Measurements from ENCODE around the gene JAZF1. TPM values are rescaled to one million over a fixed set of nuclear protein-coding genes. Genes with fewer than 3 reads are reported as not detected.

JAZF1 gene
- total RNA-seq, 1 experiment from 2014 or later: 1.5 TPM

DNA sequence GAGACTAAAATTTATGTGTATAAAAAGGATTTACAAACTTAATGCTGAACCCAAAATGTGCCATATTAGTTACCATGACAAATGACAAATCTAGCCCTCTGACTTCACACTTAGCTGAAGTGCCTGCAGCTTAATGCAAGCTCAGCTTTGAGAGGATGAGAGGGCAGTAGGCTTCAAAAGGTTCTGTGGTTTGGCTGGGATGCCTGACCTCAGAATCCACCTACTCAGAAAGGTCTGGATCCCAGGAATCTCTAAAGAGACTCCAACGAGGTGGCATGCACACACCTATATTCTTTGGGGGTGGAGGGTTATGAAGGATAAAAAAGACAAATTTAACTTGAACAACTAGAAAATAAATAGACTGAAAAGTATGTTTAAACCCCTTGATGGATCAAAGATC lies 227.2 kb downstream of the JAZF1 start:
- H3K36me3 ChIP-seq (ENCODE audit: insufficient read depth, low read length, poor library complexity, severe bottlenecking): no peaks in the 10 kb centered on the region
- ChIA-PET CTCF (no interaction called here), POLR2A (ENCODE audit: low non-redundant PET) (no interaction called here)
- no peak for DNase-seq (ENCODE audit: low spot score)
- TF ChIP-seq, protein P1, sequence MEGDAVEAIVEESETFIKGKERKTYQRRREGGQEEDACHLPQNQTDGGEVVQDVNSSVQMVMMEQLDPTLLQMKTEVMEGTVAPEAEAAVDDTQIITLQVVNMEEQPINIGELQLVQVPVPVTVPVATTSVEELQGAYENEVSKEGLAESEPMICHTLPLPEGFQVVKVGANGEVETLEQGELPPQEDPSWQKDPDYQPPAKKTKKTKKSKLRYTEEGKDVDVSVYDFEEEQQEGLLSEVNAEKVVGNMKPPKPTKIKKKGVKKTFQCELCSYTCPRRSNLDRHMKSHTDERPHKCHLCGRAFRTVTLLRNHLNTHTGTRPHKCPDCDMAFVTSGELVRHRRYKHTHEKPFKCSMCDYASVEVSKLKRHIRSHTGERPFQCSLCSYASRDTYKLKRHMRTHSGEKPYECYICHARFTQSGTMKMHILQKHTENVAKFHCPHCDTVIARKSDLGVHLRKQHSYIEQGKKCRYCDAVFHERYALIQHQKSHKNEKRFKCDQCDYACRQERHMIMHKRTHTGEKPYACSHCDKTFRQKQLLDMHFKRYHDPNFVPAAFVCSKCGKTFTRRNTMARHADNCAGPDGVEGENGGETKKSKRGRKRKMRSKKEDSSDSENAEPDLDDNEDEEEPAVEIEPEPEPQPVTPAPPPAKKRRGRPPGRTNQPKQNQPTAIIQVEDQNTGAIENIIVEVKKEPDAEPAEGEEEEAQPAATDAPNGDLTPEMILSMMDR (conservative IDR thresholded peaks at IDR 0.05; ENCODE audit: low read depth, low read length): no peak
- no peak for TF ChIP-seq EZH2 (IDR thresholded peaks at IDR 0.05; ENCODE audit: borderline replicate concordance, low read depth, low read length, poor library complexity, severe bottlenecking)
- intact Hi-C loops (cut with micrococcal nuclease; ENCODE audit: unreplicated experiment): no loop called here
- peaks cover 97% of the 10 kb centered on the region for H3K27me3 ChIP-seq (replicated peaks; ENCODE audit: insufficient read depth, low read depth, low read length, poor library complexity)
- H3K4me3 ChIP-seq (ENCODE audit: low read depth, low read length, poor library complexity, severe bottlenecking): no peak overlapping the region
- no TSS peak for BruUV-seq (replicated peaks)
- H3K9me3 ChIP-seq (ENCODE audit: low read depth, low read length, poor library complexity, severe bottlenecking): no peaks in the 10 kb centered on the region
- H3K4me1 ChIP-seq (ENCODE audit: insufficient read depth, low read length, poor library complexity, severe bottlenecking): no peaks in the 10 kb centered on the region
- no peak overlapping the region for H3K27ac ChIP-seq (ENCODE audit: low read depth, low read length, poor library complexity, severe bottlenecking)

- Histone ChIP-seq H3K4me1 (ENCODE audit: insufficient read depth, low read length, poor library complexity, severe bottlenecking) (no peaks in the 10 kb centered on the region), H3K36me3 (ENCODE audit: insufficient read depth, low read length, poor library complexity, severe bottlenecking) (no peaks in the 10 kb centered on the region), H3K4me3 (ENCODE audit: low read depth, low read length, poor library complexity, severe bottlenecking) (no peak overlapping the region), H3K27ac (ENCODE audit: low read depth, low read length, poor library complexity, severe bottlenecking) (no peak overlapping the region), H3K9me3 (ENCODE audit: low read depth, low read length, poor library complexity, severe bottlenecking) (no peaks in the 10 kb centered on the region), H3K27me3 (replicated peaks; ENCODE audit: insufficient read depth, low read depth, low read length, poor library complexity) (peaks cover 97% of the 10 kb centered on the region)
- TF ChIP-seq, protein P1 (conservative IDR thresholded peaks at IDR 0.05; ENCODE audit: low read depth, low read length): no peak
- no peak for TF ChIP-seq EZH2 (IDR thresholded peaks at IDR 0.05; ENCODE audit: borderline replicate concordance, low read depth, low read length, poor library complexity, severe bottlenecking)
- no peak for DNase-seq (ENCODE audit: low spot score)
- ChIA-PET CTCF (no interaction called here), POLR2A (ENCODE audit: low non-redundant PET) (no interaction called here)
- BruUV-seq (replicated peaks): no TSS peak
- intact Hi-C loops (cut with micrococcal nuclease; ENCODE audit: unreplicated experiment): no loop called here
Observed at GRCh38 chr7:27952456-27953285, 227.9 kb downstream of the JAZF1 start.

GRCh38 chr7:27950123-27950522 lies 230.5 kb downstream of the JAZF1 start:
- Histone ChIP-seq H3K36me3 (ENCODE audit: insufficient read depth, low read length, poor library complexity, severe bottlenecking) (no peaks in the 10 kb centered on the region), H3K9me3 (ENCODE audit: low read depth, low read length, poor library complexity, severe bottlenecking) (no peaks in the 10 kb centered on the region), H3K4me1 (ENCODE audit: insufficient read depth, low read length, poor library complexity, severe bottlenecking) (no peaks in the 10 kb centered on the region), H3K4me3 (ENCODE audit: low read depth, low read length, poor library complexity, severe bottlenecking) (no peak overlapping the region), H3K27me3 (replicated peaks; ENCODE audit: insufficient read depth, low read depth, low read length, poor library complexity) (peaks cover 98% of the 10 kb centered on the region), H3K27ac (ENCODE audit: low read depth, low read length, poor library complexity, severe bottlenecking) (no peak overlapping the region)
- DNase-seq (ENCODE audit: low spot score): no peak
- intact Hi-C loops (cut with micrococcal nuclease; ENCODE audit: unreplicated experiment): no loop called here
- ChIA-PET CTCF (no interaction called here), POLR2A (ENCODE audit: low non-redundant PET) (no interaction called here)
- no TSS peak for BruUV-seq (replicated peaks)
- TF ChIP-seq, protein P1 (conservative IDR thresholded peaks at IDR 0.05; ENCODE audit: low read depth, low read length): no peak
- no peak for TF ChIP-seq EZH2 (IDR thresholded peaks at IDR 0.05; ENCODE audit: borderline replicate concordance, low read depth, low read length, poor library complexity, severe bottlenecking)
